Stimulated activated CD4-positive, alpha-beta T cell treated with anti-CD3 and anti-CD28 coated beads, Interleukin-1b, Interleukin-23, amount 100 ng/mL, for 48 hours (primary cell): ENCODE data around the gene MPP2.
"Not testable (repeated sequence)": the region's sequence is repeated elsewhere in the genome, so short reads cannot be mapped to it uniquely, and the experiment has no call there.

Experiments
- DNase-seq: peaks from one replicate; pipeline ENCODE4 v3.0.0-alpha.2; 2020

MPP2 gene

GRCh38 chr17:43928609-43929008 is 21.3 kb upstream of the MPP2 start:
- DNase-seq = no peak

DNA sequence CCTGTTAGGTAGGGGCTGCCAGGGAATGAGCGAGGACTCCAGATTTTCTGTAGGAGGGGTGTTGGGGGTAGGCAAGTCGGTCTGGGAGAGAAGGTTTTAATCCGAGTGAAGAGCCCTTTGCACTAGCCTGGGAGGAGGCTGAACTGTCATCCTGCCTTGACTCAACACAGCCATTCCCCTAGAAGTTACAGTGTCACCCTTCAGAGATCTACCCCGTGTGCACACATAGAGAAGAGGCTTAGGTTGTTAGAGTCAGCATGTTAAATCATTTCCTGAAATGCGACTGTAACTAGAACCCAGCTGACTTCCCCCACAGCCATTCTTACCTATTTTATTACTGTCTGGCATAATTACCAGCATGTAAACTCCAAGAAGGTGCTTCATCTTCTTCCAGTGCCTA is 20.6 kb upstream of the MPP2 start:
- not testable (repeated sequence) for DNase-seq

GRCh38 chr17:43927060-43927864 is 19.9 kb upstream of the MPP2 start:
- DNase-seq = no peak

DNA sequence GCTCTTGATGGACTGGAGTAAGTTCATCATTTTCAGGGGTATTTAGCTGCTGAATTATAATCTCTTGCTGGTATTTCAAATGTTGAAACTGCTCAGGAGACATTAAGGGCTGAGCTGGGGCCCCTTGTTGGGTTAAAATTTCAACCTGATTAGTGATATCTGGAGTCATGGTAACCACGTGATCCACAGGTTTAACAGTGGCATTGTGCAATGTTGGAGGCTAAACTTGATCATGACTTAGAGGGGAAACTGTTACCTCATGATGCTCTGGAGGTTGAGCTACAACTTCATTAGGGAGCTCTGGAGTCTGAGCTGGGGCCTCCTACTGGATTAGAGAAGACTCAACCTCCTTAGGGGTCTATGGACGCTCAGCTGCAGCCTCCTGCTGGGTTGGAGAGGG is 17.2 kb upstream of the MPP2 start:
- no peak for DNase-seq

GRCh38 chr17:43920500-43921095 is 13.3 kb upstream of the MPP2 start:
- DNase-seq = no peak

GRCh38 chr17:43918026-43918389 is 10.7 kb upstream of the MPP2 start:
- DNase-seq = no peak

GRCh38 chr17:43917348-43918025 is 10.2 kb upstream of the MPP2 start:
- DNase-seq = peak; percentile 39

GRCh38 chr17:43917016-43917347 is 9.6 kb upstream of the MPP2 start:
- DNase-seq = no peak

DNA sequence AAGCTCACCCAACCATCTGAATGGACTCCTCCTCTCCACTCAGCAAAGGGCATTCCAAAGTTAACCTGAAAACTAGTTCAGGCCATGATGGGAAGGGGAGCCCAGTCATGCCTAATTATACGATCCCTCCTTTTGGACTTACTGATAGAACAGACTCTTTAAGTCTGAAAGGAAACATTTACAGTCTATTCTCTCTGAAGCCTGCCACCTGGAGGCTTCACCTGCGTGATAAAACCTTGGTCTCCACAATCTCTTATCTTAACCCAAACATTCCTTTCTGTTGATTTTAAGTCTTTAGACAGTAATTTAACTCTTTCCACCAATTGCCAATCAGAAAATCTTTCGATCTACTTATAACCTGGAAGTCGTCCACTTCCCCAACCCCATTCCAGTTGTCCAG is 9.0 kb upstream of the MPP2 start:
- DNase-seq = no peak

DNA sequence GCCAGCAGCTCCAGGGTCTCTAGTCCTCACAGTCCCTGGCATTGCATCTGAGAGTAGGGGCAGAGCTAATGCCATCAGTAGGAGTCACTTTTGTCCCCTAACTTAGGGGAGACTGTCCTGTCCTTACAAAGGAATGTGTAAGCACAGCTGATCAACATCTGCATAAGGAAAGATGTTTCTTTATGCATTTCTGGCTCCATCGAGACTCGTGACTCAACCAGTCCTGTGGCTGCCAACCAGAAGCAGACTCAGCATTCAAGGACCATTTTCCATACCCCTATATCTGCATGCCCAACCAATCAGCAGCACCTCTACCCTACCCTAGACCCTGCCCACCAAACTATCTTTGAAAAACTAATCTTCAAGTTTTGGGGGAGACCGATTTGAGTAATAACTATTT is 8.2 kb upstream of the MPP2 start:
- DNase-seq = no peak

DNA sequence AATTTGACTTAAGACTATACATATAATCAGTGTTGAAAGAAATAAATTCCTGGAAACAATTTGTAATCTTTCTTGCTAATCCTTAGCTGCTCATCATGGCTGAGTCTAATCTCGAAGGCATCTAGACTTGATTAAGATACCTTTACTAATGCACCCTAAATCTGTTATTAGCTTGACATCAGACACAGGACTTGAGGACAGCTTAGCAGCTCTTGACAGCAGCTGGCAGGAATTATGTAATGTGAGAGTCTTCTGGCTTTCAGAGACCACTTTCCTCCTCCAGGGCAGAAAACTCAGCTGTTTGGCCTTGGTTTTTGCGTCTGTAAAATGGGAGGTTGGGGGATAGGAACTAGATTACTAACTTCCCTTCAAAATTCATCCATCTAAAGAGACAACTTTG is 7.1 kb upstream of the MPP2 start:
- no peak for DNase-seq

GRCh38 chr17:43913584-43913983 is 6.2 kb upstream of the MPP2 start:
- DNase-seq = no peak

- DNase-seq = no peak
Measured at GRCh38 chr17:43912635-43913304, 5.4 kb upstream of the MPP2 start.

DNA sequence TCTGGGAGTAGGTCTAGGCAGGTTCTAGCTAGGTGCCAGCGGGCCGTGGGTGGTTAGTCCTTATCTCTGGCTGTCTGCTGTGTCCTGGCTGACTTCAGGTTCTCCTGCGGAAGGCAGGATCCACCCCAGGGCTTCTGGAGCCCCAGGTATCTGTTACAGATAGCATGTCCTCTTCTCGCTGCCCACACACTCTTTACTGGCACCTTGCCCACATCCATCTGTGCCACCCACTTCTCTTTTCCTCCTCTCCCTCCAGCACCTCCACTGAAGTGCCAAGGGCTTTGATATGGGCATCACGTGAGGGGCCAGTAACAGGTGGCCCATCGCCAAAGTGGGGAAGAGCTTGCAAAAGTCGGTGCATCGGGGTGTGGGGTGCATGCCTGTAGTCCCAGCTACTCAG is 4.6 kb upstream of the MPP2 start:
- no peak for DNase-seq

DNA sequence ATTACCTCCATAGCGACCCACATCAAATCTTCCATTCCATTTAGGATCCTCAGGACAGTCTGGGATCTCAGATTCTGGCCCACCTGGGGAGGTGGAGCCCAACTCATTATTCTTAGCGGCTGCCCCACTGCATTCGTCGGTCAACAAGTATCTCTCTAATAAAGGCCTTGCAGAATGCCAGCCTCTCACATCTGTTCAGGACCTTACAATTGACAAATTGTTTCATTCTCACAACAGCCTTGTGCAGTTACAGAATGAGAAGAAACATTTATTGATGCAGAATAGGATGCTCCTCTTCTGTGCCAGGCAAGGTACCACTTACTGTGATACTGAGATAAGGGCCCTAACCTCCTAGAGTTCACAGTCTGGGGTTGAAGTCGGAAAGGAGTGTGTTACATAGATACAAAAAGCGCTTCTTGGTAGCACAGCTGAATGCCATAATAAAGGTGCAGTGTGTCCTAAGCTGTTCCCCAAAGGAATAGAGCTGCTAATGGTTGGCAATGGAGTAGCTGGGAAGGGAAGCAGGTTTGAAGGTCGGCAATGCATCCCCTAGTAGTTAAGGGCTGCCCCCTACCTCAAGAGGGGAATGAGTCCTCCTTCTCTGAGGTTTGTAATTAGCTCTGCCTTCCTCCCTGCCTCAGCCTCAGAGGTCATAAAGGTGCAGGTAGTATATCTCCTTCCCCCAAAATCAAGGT is 2.3 kb upstream of the MPP2 start:
- no peak for DNase-seq

DNA sequence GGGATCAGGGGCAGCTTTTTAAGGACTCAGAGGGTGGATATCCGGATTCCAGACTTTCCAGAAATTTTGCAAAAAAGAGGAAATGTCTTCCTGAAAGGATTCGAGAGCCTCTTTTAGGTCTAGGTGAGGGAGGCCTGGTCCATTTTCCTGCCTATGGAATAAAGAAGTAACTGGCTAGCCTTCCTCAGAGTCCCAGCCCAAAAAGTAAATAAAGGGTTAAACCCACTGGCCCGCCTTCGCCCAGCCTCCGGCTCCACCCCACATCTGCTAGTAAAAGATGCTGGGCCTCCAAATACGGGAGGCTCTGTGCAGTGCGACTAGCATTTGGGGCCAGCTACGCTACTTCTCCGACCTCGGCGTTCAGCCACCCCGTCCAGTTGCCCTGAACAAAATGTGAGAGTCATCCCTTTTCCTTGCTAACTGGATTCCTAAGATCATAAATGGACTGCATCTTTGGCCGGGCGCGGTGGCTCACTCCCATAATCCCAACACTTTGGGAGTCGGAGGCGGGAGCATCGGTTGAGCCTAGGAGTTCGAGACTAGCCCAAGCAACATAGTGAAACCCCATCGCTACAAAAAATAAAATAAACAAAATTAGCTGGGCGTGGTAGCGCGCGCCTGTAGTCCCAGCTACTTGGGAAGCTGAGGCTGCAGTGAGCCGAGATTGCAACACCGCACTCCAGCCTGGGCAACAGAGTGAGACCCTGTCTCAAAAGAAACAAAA is 824 bp upstream of the MPP2 start:
- DNase-seq = peak; percentile 50

GRCh38 chr17:43906951-43907424 is 348 bp downstream of the MPP2 start:
- DNase-seq = no peak

DNA sequence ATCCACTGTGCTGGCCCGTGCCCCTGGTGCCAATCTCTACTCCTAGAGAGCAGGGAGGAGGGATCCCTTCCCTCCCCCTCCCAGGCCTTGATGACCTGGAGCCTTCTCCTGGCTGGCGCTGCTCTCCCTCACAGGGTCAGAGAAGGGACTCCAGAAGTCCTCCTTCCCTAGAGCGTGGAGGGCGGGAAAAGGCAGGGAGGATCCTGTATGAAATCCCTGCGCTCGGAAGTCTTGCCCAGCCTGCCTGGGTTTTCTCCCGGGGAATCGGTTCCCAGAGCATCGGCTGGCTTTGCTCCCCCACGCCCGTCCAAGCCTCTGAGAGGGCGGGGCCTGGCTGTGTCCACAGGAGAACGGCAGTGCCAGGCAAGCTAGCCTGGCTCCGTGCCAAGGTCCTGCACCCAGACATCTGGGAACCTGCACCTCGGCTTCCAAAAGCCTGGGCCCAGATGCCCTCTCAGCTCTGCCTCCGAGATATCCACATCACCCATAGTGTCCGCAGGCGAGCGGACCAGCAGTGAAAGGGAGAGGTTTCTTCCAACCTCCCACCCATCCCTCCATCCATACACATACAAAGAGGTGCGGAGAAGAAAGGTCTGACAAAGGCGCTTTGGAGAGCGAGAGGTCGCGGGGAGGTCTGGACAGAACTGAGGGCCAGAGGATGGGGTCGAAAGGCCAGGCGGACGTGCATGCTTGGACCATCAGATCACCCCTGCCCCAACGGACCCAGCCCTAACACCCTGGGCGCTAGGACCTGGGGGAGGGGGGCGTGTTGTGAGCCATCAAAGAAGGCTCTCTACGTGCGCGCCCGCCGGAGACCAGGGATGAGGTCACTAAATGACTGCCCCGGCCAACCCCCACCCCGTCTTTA is 1.1 kb downstream of the MPP2 start:
- DNase-seq = peak; percentile 37

GRCh38 chr17:43905400-43905984 is 1.8 kb downstream of the MPP2 start:
- DNase-seq = no peak

DNA sequence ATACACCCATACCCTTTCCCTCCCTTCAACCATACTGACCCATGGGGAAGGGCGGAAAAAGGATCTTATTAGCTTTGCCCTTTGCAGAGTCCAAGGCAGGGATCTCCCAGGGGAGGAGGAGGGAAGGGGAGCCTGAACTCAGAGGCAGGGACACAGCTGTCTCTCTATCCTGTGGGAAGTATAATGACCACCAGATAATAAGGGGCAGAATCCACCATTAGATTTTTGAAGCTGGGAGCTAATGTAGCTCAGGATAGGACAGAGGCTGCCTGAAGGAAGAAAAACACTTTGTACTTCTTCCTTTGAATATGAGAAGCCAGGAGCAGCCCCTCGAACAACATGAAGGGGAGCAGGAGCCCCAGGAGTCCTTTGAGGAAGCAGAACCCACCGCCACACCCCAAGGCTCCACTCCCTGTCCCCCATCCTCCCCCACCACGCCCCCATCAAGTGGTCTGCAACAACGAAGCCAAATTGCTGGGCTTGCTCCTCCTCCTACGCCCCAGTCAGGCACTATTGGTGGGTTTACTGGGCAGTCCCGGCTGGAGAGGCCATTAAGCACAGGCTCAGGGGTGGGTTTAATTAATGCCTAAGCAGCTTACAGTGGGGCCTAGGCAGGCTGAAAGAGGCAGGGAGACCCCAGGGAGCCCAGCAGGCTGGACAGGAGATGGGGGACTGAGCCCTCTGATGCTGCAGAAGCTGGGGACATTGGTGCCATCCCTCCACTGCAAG is 5.3 kb downstream of the MPP2 start:
- no peak for DNase-seq
